Fibroblast of pulmonary artery (primary cell): ENCODE measurements around the gene NHLRC2.

ENCODE experiments used
- DNase-seq: peaks from one replicate; pipeline ENCODE4 v3.0.0-alpha.2; 2010; ENCODE audit warnings: low read depth
- H3K4me3 ChIP-seq: replicated peaks from 2 replicates; pipeline ENCODE4 v1.5.1; 2011; ENCODE audit warnings: low read depth, mild to moderate bottlenecking, control low read depth, low read length, moderate library complexity
- CTCF ChIP-seq: IDR thresholded peaks from 2 replicates; pipeline ENCODE4 v1.5.1; 2011; ENCODE audit warnings: mild to moderate bottlenecking, control low read depth, low read length, inconsistent platforms; ENCODE audit errors: missing control alignments

NHLRC2 gene

GRCh38 chr10:113890769-113891168 is 36.3 kb downstream of the NHLRC2 start:
- DNase-seq, result no peak
- TF ChIP-seq CTCF, result no peak

GRCh38 chr10:113891476-113891875 is 37.0 kb downstream of the NHLRC2 start:
- TF ChIP-seq CTCF, result no peak
- no peak for DNase-seq

More at GRCh38 chr10:113890769-113891168, 36.3 kb downstream of the NHLRC2 start:
- no peak overlapping the region for H3K4me3 ChIP-seq

GRCh38 chr10:113893570-113893969 is 39.1 kb downstream of the NHLRC2 start:
- TF ChIP-seq CTCF, result no peak
- H3K4me3 ChIP-seq, result no peak overlapping the region
- no peak for DNase-seq

More at GRCh38 chr10:113891476-113891875, 37.0 kb downstream of the NHLRC2 start:
- no peak overlapping the region for H3K4me3 ChIP-seq

GRCh38 chr10:113894581-113894980 is 40.1 kb downstream of the NHLRC2 start:
- TF ChIP-seq CTCF, result no peak
- no peak for DNase-seq
- no peak overlapping the region for H3K4me3 ChIP-seq

- TF ChIP-seq CTCF, result no peak
- DNase-seq, result peak; percentile 61
- no peak overlapping the region for H3K4me3 ChIP-seq
These were observed 40.6 kb downstream of the NHLRC2 start for GRCh38 chr10:113895018-113895417.

GRCh38 chr10:113897693-113898618 is 43.5 kb downstream of the NHLRC2 start:
- H3K4me3 ChIP-seq, result no peak overlapping the region
- DNase-seq, result no peak
- no peak for TF ChIP-seq CTCF
